ENCODE measurements around the gene CX3CR1.

CX3CR1 gene

GRCh38 chr3:39220407-39221140 is 59.3 kb downstream of the CX3CR1 start:
- no peak for DNase-seq

GRCh38 chr3:39219702-39220101 is 60.1 kb downstream of the CX3CR1 start:
- DNase-seq = no peak

GRCh38 chr3:39216176-39216790 is 63.6 kb downstream of the CX3CR1 start:
- no peak for DNase-seq

- no peak for DNase-seq
These were observed 66.2 kb downstream of the CX3CR1 start for GRCh38 chr3:39213613-39214012.
